H1 (cell line): ENCODE data around the gene FAM193A. TPM values are rescaled to one million over a fixed set of nuclear protein-coding genes. Genes with fewer than 3 reads are reported as not detected.

Experiments used
- CTCF ChIA-PET: fragments of 300-600 bp; sonication (Branson Sonifier 250); formaldehyde crosslinking; loops from one replicate; lab custom pipeline; 2021; ENCODE audit not compliant: partially characterized antibody; lab: Charles Lee
- POLR2A ChIA-PET: fragments of 300-600 bp; sonication (Branson Sonifier 250); formaldehyde crosslinking; loops from one replicate; lab custom pipeline; 2021; ENCODE audit warnings: inconsistent platforms; ENCODE audit not compliant: partially characterized antibody; lab: Charles Lee
- DNase-seq, 2 experiments: peaks; one replicate each; pipeline versions ENCODE4 v3.0.0 to v3.0.0-alpha.2; 2010 to 2022; ENCODE audit warnings: low spot score in 2 of 2, low read depth in 1 of 2, mixed read lengths in 1 of 2
- FAIRE-seq: peaks from 2 replicates; lab custom pipeline; 2011; peaks lifted over from hg19 to GRCh38; lab: Jason Lieb, UNC
- H2AFZ ChIP-seq: 2 replicates; pipeline ENCODE4 v1.8.1; 2012; ENCODE audit warnings: low read length, inconsistent platforms
- H2AK5ac ChIP-seq: 2 replicates; pipeline ENCODE4 v1.6.1; 2013; ENCODE audit warnings: low read depth, low read length
- H2BK120ac ChIP-seq: replicated peaks from 2 replicates; pipeline ENCODE3; 2013; ENCODE audit warnings: low read depth, low read length, inconsistent platforms
- H2BK12ac ChIP-seq: 2 replicates; pipeline ENCODE4 v1.6.1; 2013; ENCODE audit warnings: low read depth, low read length
- H2BK15ac ChIP-seq: 2 replicates; pipeline ENCODE4 v1.6.1; 2013; ENCODE audit warnings: low read length
- H2BK20ac ChIP-seq: 2 replicates; pipeline ENCODE4 v1.6.1; 2013; ENCODE audit warnings: low read length
- H2BK5ac ChIP-seq: 2 replicates; pipeline ENCODE4 v1.6.1; 2013; ENCODE audit warnings: low read depth, low read length
- H3K14ac ChIP-seq: 2 replicates; pipeline ENCODE4 v1.6.1; 2013; ENCODE audit warnings: inconsistent platforms; ENCODE audit not compliant: insufficient read length
- H3K18ac ChIP-seq: 2 replicates; pipeline ENCODE4 v1.6.1; 2013; ENCODE audit warnings: low read length; ENCODE audit errors: extremely low read depth
- H3K23ac ChIP-seq: 2 replicates; pipeline ENCODE4 v1.6.1; 2013; ENCODE audit warnings: inconsistent platforms; ENCODE audit not compliant: insufficient read length
- H3K23me2 ChIP-seq: 2 replicates; pipeline ENCODE4 v1.6.1; 2013; ENCODE audit warnings: low read depth, low read length
- H3K27ac ChIP-seq: 2 replicates; pipeline ENCODE4 v1.6.1; 2011; ENCODE audit warnings: low read depth, low read length, inconsistent platforms
- H3K27me3 ChIP-seq, 4 experiments: replicated peaks in 1 of 4; 1 replicate in 1 of 4; 2 replicates in 3 of 4; pipeline versions ENCODE4 v1.6.1 to v1.8.1; 2011 to 2013; ENCODE audit warnings: low read length in 3 of 4, mild to moderate bottlenecking in 3 of 4, inconsistent platforms in 2 of 4, mixed read lengths in 2 of 4, moderate library complexity in 1 of 4; ENCODE audit not compliant: control insufficient read depth in 3 of 4, insufficient read depth in 3 of 4; ENCODE audit errors: extremely low read depth in 1 of 4
- H3K36me3 ChIP-seq, 4 experiments: 2 replicates each; pipeline versions ENCODE4 v1.6.1 to v1.8.1; 2011 to 2013; ENCODE audit warnings: mild to moderate bottlenecking in 4 of 4, low read length in 3 of 4, moderate library complexity in 2 of 4, control low read depth in 1 of 4, inconsistent platforms in 1 of 4; ENCODE audit not compliant: insufficient read depth in 4 of 4, control insufficient read depth in 2 of 4
- H3K4ac ChIP-seq: replicated peaks from 2 replicates; pipeline ENCODE3; 2013; ENCODE audit warnings: low read length, low read depth, mixed read lengths, inconsistent platforms; ENCODE audit not compliant: insufficient read length
- H3K4me1 ChIP-seq, 4 experiments: replicated peaks in 1 of 4; 1 replicate in 1 of 4; 2 replicates in 3 of 4; pipeline versions ENCODE4 v1.6.1 to v1.8.1; 2011 to 2013; ENCODE audit warnings: low read length in 3 of 4, inconsistent platforms in 2 of 4, mixed read lengths in 1 of 4; ENCODE audit not compliant: insufficient read depth in 4 of 4, control insufficient read depth in 3 of 4
- H3K4me2 ChIP-seq, 2 experiments: 2 replicates each; pipeline versions ENCODE4 v1.6.1 to v1.8.1; 2011 to 2013; ENCODE audit warnings: low read depth in 2 of 2, low read length in 2 of 2, control low read depth in 1 of 2, inconsistent platforms in 1 of 2, mild to moderate bottlenecking in 1 of 2; ENCODE audit not compliant: insufficient read depth in 1 of 2
- H3K4me3 ChIP-seq, 4 experiments: fragments of 200-600, 300-600 bp in 1 of 4; sonication (generic), shearing (Covaris generic), sonication (Bioruptor Twin) in 1 of 4; 2 replicates each; pipeline versions ENCODE4 v1.5.1 to v1.8.1; 2011 to 2016; ENCODE audit warnings: low read length in 4 of 4, low read depth in 3 of 4, control low read depth in 2 of 4, inconsistent platforms in 2 of 4, mild to moderate bottlenecking in 2 of 4, mixed read lengths in 1 of 4, moderate library complexity in 1 of 4; ENCODE audit not compliant: insufficient read depth in 2 of 4; ENCODE audit errors: extremely low read depth in 1 of 4
- H3K56ac ChIP-seq: replicated peaks from 2 replicates; pipeline ENCODE3; 2013; ENCODE audit warnings: low read depth, mild to moderate bottlenecking, mixed read lengths, low read length, inconsistent platforms; ENCODE audit not compliant: insufficient read length
- H3K79me1 ChIP-seq: 2 replicates; pipeline ENCODE4 v1.6.1; 2013; ENCODE audit warnings: low read depth, low read length, control low read depth
- H3K79me2 ChIP-seq, 2 experiments: 2 replicates each; pipeline versions ENCODE4 v1.6.1 to v1.8.1; 2012 to 2013; ENCODE audit warnings: low read length in 2 of 2, mild to moderate bottlenecking in 2 of 2, inconsistent platforms in 1 of 2; ENCODE audit not compliant: insufficient read depth in 2 of 2, control insufficient read depth in 1 of 2
- H3K9ac ChIP-seq, 4 experiments: replicated peaks in 1 of 4; 1 replicate in 1 of 4; 2 replicates in 3 of 4; pipeline versions ENCODE4 v1.6.1 to v1.8.1; 2011 to 2013; ENCODE audit warnings: low read depth in 3 of 4, low read length in 3 of 4, control low read depth in 2 of 4, mild to moderate bottlenecking in 2 of 4, moderate library complexity in 2 of 4, inconsistent platforms in 1 of 4; ENCODE audit errors: extremely low read depth in 1 of 4
- H3K9me3 ChIP-seq, 2 experiments: 2 replicates each; pipeline versions ENCODE4 v1.6.1 to v1.8.1; 2012 to 2013; ENCODE audit warnings: mild to moderate bottlenecking in 2 of 2, moderate library complexity in 2 of 2, control low read depth in 1 of 2, inconsistent platforms in 1 of 2, low read depth in 1 of 2, low read length in 1 of 2, mixed read lengths in 1 of 2; ENCODE audit not compliant: insufficient read depth in 2 of 2
- H4K20me1 ChIP-seq, 2 experiments: replicated peaks in 1 of 2; 2 replicates each; pipeline versions ENCODE3 to v1.8.1; 2011 to 2013; ENCODE audit warnings: inconsistent platforms in 2 of 2, low read length in 2 of 2, mild to moderate bottlenecking in 1 of 2; ENCODE audit not compliant: insufficient read depth in 2 of 2, control insufficient read depth in 1 of 2
- H4K5ac ChIP-seq: 2 replicates; pipeline ENCODE4 v1.6.1; 2013; ENCODE audit warnings: low read length, low read depth, mixed read lengths, inconsistent platforms; ENCODE audit not compliant: insufficient read length
- H4K8ac ChIP-seq: 2 replicates; pipeline ENCODE4 v1.8.0; 2013; ENCODE audit warnings: mild to moderate bottlenecking, moderate library complexity, low read length, inconsistent platforms; ENCODE audit not compliant: insufficient read depth; ENCODE audit errors: extremely low read depth
- H4K91ac ChIP-seq: replicated peaks from 2 replicates; pipeline ENCODE3; 2013; ENCODE audit warnings: low read length, mixed read lengths, inconsistent platforms; ENCODE audit not compliant: insufficient read length
- CBX5 ChIP-seq: fragments of 300-800, 300-1000 bp; sonication (generic); IDR thresholded peaks from 2 replicates; pipeline ENCODE4 v1.7.1; 2016; ENCODE audit warnings: antibody characterized with exemption, low read length, low read depth
- EP300 ChIP-seq, 2 experiments: IDR thresholded peaks; 1 replicate in 1 of 2; 2 replicates in 1 of 2; pipeline ENCODE4 v1.6.1; 2011 to 2012; ENCODE audit warnings: low read depth in 2 of 2, low read length in 2 of 2, mild to moderate bottlenecking in 2 of 2, borderline replicate concordance in 1 of 2, inconsistent platforms in 1 of 2, moderate library complexity in 1 of 2
- FOSL1 ChIP-seq: IDR thresholded peaks from 2 replicates; pipeline ENCODE4 v1.6.1; 2011; ENCODE audit warnings: mild to moderate bottlenecking, low read depth, low read length, moderate library complexity; ENCODE audit not compliant: insufficient read depth
- GTF2F1 ChIP-seq: IDR thresholded peaks from 2 replicates; pipeline ENCODE4 v1.6.1; 2012; ENCODE audit warnings: low read depth, low read length, improper control_type of control experiment, borderline replicate concordance
- HDAC6 ChIP-seq: IDR thresholded peaks from one replicate; pipeline ENCODE4 v1.7.1; 2012; ENCODE audit warnings: low read depth, mild to moderate bottlenecking, inconsistent platforms, low read length, moderate library complexity
- POLR2AphosphoS5 ChIP-seq: IDR thresholded peaks from 2 replicates; pipeline ENCODE4 v1.6.1; 2011; ENCODE audit warnings: low read depth, low read length
- RBBP5 ChIP-seq: IDR thresholded peaks from 2 replicates; pipeline ENCODE4 v1.7.1; 2012; ENCODE audit warnings: low read depth, mild to moderate bottlenecking, inconsistent platforms, low read length, moderate library complexity, borderline replicate concordance
- SIRT6 ChIP-seq: IDR thresholded peaks from one replicate; pipeline ENCODE4 v1.7.1; 2012; ENCODE audit warnings: low read length, inconsistent platforms
- SP4 ChIP-seq: IDR thresholded peaks from 2 replicates; pipeline ENCODE4 v1.6.1; 2012; ENCODE audit warnings: low read length, inconsistent platforms
- WGBS, 2 experiments: shearing (Covaris generic) in 1 of 2; methylation state at CpG; one replicate each; pipeline versions ENCODE4 v1.1.6 to v1.1.7; 2013 to 2015; ENCODE audit warnings: low lambda C conversion rate in 2 of 2, mixed read lengths in 2 of 2, inconsistent platforms in 1 of 2, low coverage in 1 of 2, missing lambda C conversion rate in 1 of 2; ENCODE audit not compliant: insufficient replicate concordance in 2 of 2, insufficient coverage in 1 of 2, insufficient read length in 1 of 2; ENCODE audit errors: extremely low coverage in 1 of 2, missing lambda C conversion rate in 1 of 2; 5-methylcytosine and 5-hydroxymethylcytosine counted together
- polyA plus RNA-seq, 7 experiments: library from polyadenylated mRNA; depleted of rRNA in 3 of 7; stranded (reverse) in 5 of 7; unstranded in 2 of 7; fragments of >200 nt in 5 of 7; fragments of 200-250 nt in 2 of 7; gene quantifications; 1 replicate in 5 of 7; 2 replicates in 1 of 7; 4 replicates in 1 of 7; pipeline versions ENCODE4 v1.2.1 to v1.2.3, GENCODE V29; 2011 to 2013; ENCODE audit warnings: missing spikeins in 2 of 7, mixed read lengths in 2 of 7
- total RNA-seq: library from RNA; stranded (reverse); fragmentation: NEBNext Ultra II Directional; extraction: Animal tissue kit (Norgen Biotek cat#: 25700); gene quantifications from 2 replicates; pipeline ENCODE4 v1.2.1, GENCODE V29; 2021
- TF ChIP-seq, protein P1 (sequence below): IDR thresholded peaks from 2 replicates; pipeline ENCODE4 v1.6.1; 2011; ENCODE audit warnings: low read depth, mild to moderate bottlenecking, low read length; ENCODE audit not compliant: insufficient read depth

FAM193A gene
- total and polyA plus RNA-seq, 2 of the 8 experiments (the other 6 are each of a cell fraction or from before 2014, with no cell fraction given): 8.7 to 26.2 TPM

- no peak overlapping the region for H2AK5ac ChIP-seq
- no peaks in the 10 kb centered on the region for H3K23me2 ChIP-seq
- no peaks in the 10 kb centered on the region for H3K9me3 ChIP-seq
- H3K4me3 ChIP-seq: no peak overlapping the region
- no peak overlapping the region for H3K18ac ChIP-seq
- H4K5ac ChIP-seq: no peak overlapping the region
- FAIRE-seq (no peak), DNase-seq (no peak)
- H3K23ac ChIP-seq: no peak overlapping the region
- H3K79me2 ChIP-seq: no peaks in the 10 kb centered on the region
- no peak overlapping the region for H2AFZ ChIP-seq
- no peaks in the 10 kb centered on the region for H3K4me1 ChIP-seq
- no peak overlapping the region for H2BK120ac ChIP-seq
- no peak overlapping the region for H3K14ac ChIP-seq
- no peak overlapping the region for H2BK20ac ChIP-seq
- 93% methylated on average over 7 of the region's 7 CpGs; no CpG with 5 or more reads in 1 of the 2 experiments for WGBS, 2 experiments
- no peak overlapping the region for H3K4ac ChIP-seq
- ChIA-PET POLR2A (no interaction called here), CTCF (no interaction called here)
- no peak overlapping the region for H2BK15ac ChIP-seq
- no peak overlapping the region for H3K4me2 ChIP-seq
- no peak overlapping the region for H3K27ac ChIP-seq
- H4K8ac ChIP-seq: no peak overlapping the region
- no peaks in the 10 kb centered on the region for H3K27me3 ChIP-seq
- peaks cover 0 to 10% of the 10 kb centered on the region in 2 experiments for H4K20me1 ChIP-seq
- H3K79me1 ChIP-seq: peaks cover 7% of the 10 kb centered on the region
- no peak overlapping the region for H3K9ac ChIP-seq
- no peak overlapping the region for H2BK5ac ChIP-seq
- no peak overlapping the region for H3K56ac ChIP-seq
- H3K36me3 ChIP-seq: peaks cover 8 to 35% (median 22%) of the 10 kb centered on the region in 4 experiments; a peak in 7 of 8 replicates
- TF ChIP-seq CBX5 (no peak), RBBP5 (no peak), GTF2F1 (no peak), POLR2AphosphoS5 (no peak), HDAC6 (no peak), SIRT6 (no peak), EP300 (IDR thresholded peaks at IDR 0.05; ENCODE audit: borderline replicate concordance in 1 of 2, low read depth in 2 of 2, low read length in 2 of 2) (no peak), FOSL1 (no peak), SP4 (no peak)
- TF ChIP-seq, protein P1, sequence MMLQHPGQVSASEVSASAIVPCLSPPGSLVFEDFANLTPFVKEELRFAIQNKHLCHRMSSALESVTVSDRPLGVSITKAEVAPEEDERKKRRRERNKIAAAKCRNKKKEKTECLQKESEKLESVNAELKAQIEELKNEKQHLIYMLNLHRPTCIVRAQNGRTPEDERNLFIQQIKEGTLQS: no peak
- H2BK12ac ChIP-seq: no peak overlapping the region
- H4K91ac ChIP-seq: no peak overlapping the region
These were observed 102.3 kb downstream of the FAM193A start for GRCh38 chr4:2638730-2639129.
